Gastroesophageal sphincter (tissue), 3 donors: Measurements from ENCODE around the gene SMIM33.

Experiments
- EP300 ChIP-seq: sonication (generic); formaldehyde crosslinking; IDR thresholded peaks from one replicate; pipeline ENCODE4 v1.6.1; 2017; ENCODE audit warnings: antibody characterized with exemption, mild to moderate bottlenecking
- POLR2A ChIP-seq, 2 donors: fragments of 450-650 bp; IDR thresholded peaks; one replicate each; pipeline ENCODE4 v1.6.1; 2017; ENCODE audit warnings: antibody characterized with exemption in 2 of 2, mild to moderate bottlenecking in 2 of 2, moderate library complexity in 1 of 2
- TF ChIP-seq, protein P1 (sequence below), 4 experiments: fragments of 200-600 bp in 2 of 4; fragments of 450-650 bp in 2 of 4; sonication (generic) in 1 of 4; IDR thresholded peaks; one replicate each; pipeline ENCODE4 v1.5.1; 2017 to 2019; ENCODE audit warnings: antibody characterized with exemption in 4 of 4, mild to moderate bottlenecking in 2 of 4, moderate library complexity in 2 of 4

- TF ChIP-seq, protein P1, sequence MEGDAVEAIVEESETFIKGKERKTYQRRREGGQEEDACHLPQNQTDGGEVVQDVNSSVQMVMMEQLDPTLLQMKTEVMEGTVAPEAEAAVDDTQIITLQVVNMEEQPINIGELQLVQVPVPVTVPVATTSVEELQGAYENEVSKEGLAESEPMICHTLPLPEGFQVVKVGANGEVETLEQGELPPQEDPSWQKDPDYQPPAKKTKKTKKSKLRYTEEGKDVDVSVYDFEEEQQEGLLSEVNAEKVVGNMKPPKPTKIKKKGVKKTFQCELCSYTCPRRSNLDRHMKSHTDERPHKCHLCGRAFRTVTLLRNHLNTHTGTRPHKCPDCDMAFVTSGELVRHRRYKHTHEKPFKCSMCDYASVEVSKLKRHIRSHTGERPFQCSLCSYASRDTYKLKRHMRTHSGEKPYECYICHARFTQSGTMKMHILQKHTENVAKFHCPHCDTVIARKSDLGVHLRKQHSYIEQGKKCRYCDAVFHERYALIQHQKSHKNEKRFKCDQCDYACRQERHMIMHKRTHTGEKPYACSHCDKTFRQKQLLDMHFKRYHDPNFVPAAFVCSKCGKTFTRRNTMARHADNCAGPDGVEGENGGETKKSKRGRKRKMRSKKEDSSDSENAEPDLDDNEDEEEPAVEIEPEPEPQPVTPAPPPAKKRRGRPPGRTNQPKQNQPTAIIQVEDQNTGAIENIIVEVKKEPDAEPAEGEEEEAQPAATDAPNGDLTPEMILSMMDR (IDR thresholded peaks at IDR 0.05): no peak
- no peak for TF ChIP-seq EP300
- TF ChIP-seq POLR2A (IDR thresholded peaks at IDR 0.05): no peak
Observed at GRCh38 chr5:139514486-139514856, 43.7 kb downstream of the SMIM33 start.
